GM13977 (cell line): ENCODE measurements around the gene VWA3B.

ENCODE experiments used
- DNase-seq: peaks from one replicate; pipeline ENCODE4 v3.0.0; 2012; ENCODE audit warnings: low spot score
- CTCF ChIP-seq: IDR thresholded peaks from 2 replicates; pipeline ENCODE4 v1.5.1; 2012; ENCODE audit warnings: mild to moderate bottlenecking, control low read depth; ENCODE audit not compliant: insufficient read depth; ENCODE audit errors: extremely low read depth, missing control alignments
- in situ Hi-C: fragments of 300-500 bp; cut with MboI; formaldehyde crosslinking; loops from one replicate; pipeline ENCODE4 v1.12.0; 2022; ENCODE audit warnings: low sequenced_read_pairs, low pct_unique_long_range_greater_than_20kb, mixed read lengths, inconsistent platforms; ENCODE audit not compliant: unreplicated experiment

The VWA3B gene

GRCh38 chr2:98295275-98295674 lies 208.3 kb downstream of the VWA3B start:
- no peak for DNase-seq
- in situ Hi-C loops = no loop called here
- no peak for TF ChIP-seq CTCF

- DNase-seq = no peak
- in situ Hi-C loops = no loop called here
- no peak for TF ChIP-seq CTCF
These were observed 208.9 kb downstream of the VWA3B start for GRCh38 chr2:98295721-98296414.

- TF ChIP-seq CTCF = no peak
- DNase-seq = no peak
- in situ Hi-C loops = no loop called here
These were observed 209.5 kb downstream of the VWA3B start for GRCh38 chr2:98296440-98296839.

GRCh38 chr2:98297817-98298682 lies 211.1 kb downstream of the VWA3B start:
- in situ Hi-C loops = no loop called here

GRCh38 chr2:98298683-98299164 lies 211.8 kb downstream of the VWA3B start:
- no peak for DNase-seq
- in situ Hi-C loops = no loop called here
- no peak for TF ChIP-seq CTCF

More at GRCh38 chr2:98297817-98298682, 211.1 kb downstream of the VWA3B start:
- peak; percentile 11 for TF ChIP-seq CTCF
- no peak for DNase-seq

- no peak for TF ChIP-seq CTCF
- DNase-seq = no peak
- in situ Hi-C loops = no loop called here
These were observed 212.4 kb downstream of the VWA3B start for GRCh38 chr2:98299211-98299905.
